Prostate gland (tissue), 2 donors: Measurements from ENCODE around the gene L3MBTL4. TPM values are rescaled to one million over a fixed set of nuclear protein-coding genes. Genes with fewer than 3 reads are reported as not detected.

Experiments used
- DNase-seq: peaks from one replicate; pipeline ENCODE4 v3.0.0-alpha.2; 2019; ENCODE audit warnings: low spot score
- H3K27ac ChIP-seq, 2 donors: fragments of 200-600 bp; sonication (generic); 2 replicates each; pipeline ENCODE4 v1.5.1; 2017 to 2019
- H3K27me3 ChIP-seq: fragments of 200-600 bp; sonication (generic); replicated peaks from 2 replicates; pipeline ENCODE4 v1.5.1; 2019; ENCODE audit not compliant: insufficient read depth
- H3K36me3 ChIP-seq, 2 donors: fragments of 200-600 bp; sonication (generic); 1 replicate in 1 of 2; 2 replicates in 1 of 2; pipeline versions ENCODE4 v1.5.1 to v1.8.1; 2017 to 2019
- H3K4me1 ChIP-seq: fragments of 200-600 bp; sonication (generic); replicated peaks from 2 replicates; pipeline ENCODE4 v1.5.1; 2019
- H3K4me3 ChIP-seq, 2 donors: fragments of 200-600 bp; sonication (generic); 2 replicates each; pipeline ENCODE4 v1.5.1; 2017 to 2019
- H3K9me3 ChIP-seq: fragments of 200-600 bp; sonication (generic); 2 replicates; pipeline ENCODE4 v1.5.1; 2017
- POLR2A ChIP-seq: fragments of 450-650 bp; IDR thresholded peaks from one replicate; pipeline ENCODE4 v1.6.1; 2016; ENCODE audit warnings: antibody characterized with exemption, mild to moderate bottlenecking
- POLR2AphosphoS5 ChIP-seq: sonication (generic); formaldehyde crosslinking; IDR thresholded peaks from one replicate; pipeline ENCODE4 v1.6.1; 2017; ENCODE audit warnings: antibody characterized with exemption
- WGBS: methylation state at CpG from one replicate; pipeline ENCODE4 v1.1.5; 2018; 5-methylcytosine and 5-hydroxymethylcytosine counted together
- intact Hi-C: fragments of 100-400 bp; cut with DNase I; formaldehyde crosslinking; loops from one replicate; pipeline ENCODE4 v1.14.2; 2022
- total RNA-seq, 2 donors: library from RNA; depleted of rRNA; stranded (reverse); fragments of >200 nt; gene quantifications; one replicate each; pipeline ENCODE4 v1.1.0, GENCODE V29; 2016
- TF ChIP-seq, protein P1 (sequence below), 4 experiments: fragments of 200-600 bp in 2 of 4; fragments of 450-650 bp in 2 of 4; sonication (generic) in 2 of 4; IDR thresholded peaks; 1 replicate in 3 of 4; 2 replicates in 1 of 4; pipeline ENCODE4 v1.5.1; 2016 to 2019; ENCODE audit warnings: antibody characterized with exemption in 4 of 4, mild to moderate bottlenecking in 2 of 4, moderate library complexity in 2 of 4

The L3MBTL4 gene
- total RNA-seq, 2 donors from 2014 or later, result 3.5 to 20.5 TPM

DNA sequence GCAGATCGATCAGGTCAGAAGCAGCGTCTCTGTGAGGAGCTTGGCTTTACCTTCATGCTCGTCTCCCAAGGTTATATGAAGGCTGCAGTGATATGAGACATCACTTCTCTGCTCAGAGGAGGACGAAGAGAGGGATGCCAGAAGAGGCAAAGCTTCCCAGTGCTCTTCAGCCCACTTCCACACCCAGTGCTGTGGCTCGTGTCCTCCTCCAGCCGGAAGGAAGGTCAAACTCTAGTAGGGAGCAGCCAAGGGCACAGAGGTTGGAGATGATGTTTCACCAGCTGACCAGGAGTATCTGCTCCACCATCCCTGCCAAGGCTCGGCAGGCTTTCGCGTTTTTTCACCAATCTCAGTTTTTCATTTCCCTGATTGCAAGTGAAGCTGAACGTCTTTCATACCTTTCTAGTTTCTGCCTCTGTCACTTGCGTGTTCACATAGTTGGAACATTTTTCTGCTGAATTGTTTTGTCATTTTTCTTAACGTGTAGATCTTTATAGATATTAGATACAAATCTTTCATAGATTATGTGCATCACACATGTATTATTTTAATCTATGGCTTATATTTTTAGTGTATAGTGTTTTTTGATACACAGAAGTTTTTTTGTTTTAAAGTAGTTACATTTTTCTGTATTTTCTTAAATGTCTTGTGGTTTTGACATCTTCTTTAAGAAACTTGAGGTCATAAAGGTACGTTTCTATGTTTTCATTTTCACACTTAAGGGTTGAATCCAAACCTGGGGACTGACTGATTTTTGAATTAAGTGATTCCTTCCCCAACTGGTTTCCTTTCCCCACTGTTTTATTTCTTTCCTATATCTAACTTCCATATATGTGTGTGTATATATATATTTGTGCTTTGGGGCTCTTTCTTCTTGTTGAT, 23.5 kb upstream of the L3MBTL4 start:
- 82% methylated on average over 13 of the region's 13 CpGs for WGBS
- no peak for DNase-seq
- H3K27ac ChIP-seq, result no peak overlapping the region
- no peaks in the 10 kb centered on the region for H3K4me1 ChIP-seq
- no peaks in the 10 kb centered on the region for H3K36me3 ChIP-seq
- TF ChIP-seq, protein P1, sequence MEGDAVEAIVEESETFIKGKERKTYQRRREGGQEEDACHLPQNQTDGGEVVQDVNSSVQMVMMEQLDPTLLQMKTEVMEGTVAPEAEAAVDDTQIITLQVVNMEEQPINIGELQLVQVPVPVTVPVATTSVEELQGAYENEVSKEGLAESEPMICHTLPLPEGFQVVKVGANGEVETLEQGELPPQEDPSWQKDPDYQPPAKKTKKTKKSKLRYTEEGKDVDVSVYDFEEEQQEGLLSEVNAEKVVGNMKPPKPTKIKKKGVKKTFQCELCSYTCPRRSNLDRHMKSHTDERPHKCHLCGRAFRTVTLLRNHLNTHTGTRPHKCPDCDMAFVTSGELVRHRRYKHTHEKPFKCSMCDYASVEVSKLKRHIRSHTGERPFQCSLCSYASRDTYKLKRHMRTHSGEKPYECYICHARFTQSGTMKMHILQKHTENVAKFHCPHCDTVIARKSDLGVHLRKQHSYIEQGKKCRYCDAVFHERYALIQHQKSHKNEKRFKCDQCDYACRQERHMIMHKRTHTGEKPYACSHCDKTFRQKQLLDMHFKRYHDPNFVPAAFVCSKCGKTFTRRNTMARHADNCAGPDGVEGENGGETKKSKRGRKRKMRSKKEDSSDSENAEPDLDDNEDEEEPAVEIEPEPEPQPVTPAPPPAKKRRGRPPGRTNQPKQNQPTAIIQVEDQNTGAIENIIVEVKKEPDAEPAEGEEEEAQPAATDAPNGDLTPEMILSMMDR (IDR thresholded peaks at IDR 0.05), result no peak
- TF ChIP-seq POLR2AphosphoS5, result no peak
- no peak for TF ChIP-seq POLR2A
- H3K4me3 ChIP-seq, result no peak overlapping the region
- H3K27me3 ChIP-seq, result no peaks in the 10 kb centered on the region
- intact Hi-C loops, result no loop called here
- no peaks in the 10 kb centered on the region for H3K9me3 ChIP-seq

DNA sequence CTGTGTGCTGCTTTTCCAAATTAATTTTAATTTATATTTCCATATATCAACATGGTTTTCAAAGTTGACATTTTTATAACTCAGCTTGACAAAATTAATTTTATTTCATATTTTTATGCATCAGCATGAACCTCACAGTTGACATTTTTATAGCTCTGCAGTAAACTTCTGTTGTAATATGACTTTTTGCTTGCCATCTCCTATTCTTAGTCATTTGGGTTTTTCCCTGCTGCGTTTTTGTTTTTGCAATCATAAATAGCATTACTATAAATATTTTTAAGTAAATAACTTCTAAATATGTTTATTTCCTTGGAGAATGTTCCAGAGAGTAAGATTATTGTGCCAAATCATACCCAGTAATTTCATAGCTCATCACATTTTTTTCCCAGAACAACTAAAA, 21.0 kb upstream of the L3MBTL4 start:
- intact Hi-C loops, result no loop called here
- no peaks in the 10 kb centered on the region for H3K36me3 ChIP-seq
- H3K27ac ChIP-seq, result no peak overlapping the region
- no peak for DNase-seq
- TF ChIP-seq POLR2AphosphoS5, result no peak
- TF ChIP-seq, protein P1 (IDR thresholded peaks at IDR 0.05), result no peak
- TF ChIP-seq POLR2A, result no peak
- H3K9me3 ChIP-seq, result no peaks in the 10 kb centered on the region
- H3K27me3 ChIP-seq, result no peaks in the 10 kb centered on the region
- 27% methylated on average over 1 of the region's 1 CpG for WGBS
- H3K4me1 ChIP-seq, result no peaks in the 10 kb centered on the region
- no peak overlapping the region for H3K4me3 ChIP-seq

DNA sequence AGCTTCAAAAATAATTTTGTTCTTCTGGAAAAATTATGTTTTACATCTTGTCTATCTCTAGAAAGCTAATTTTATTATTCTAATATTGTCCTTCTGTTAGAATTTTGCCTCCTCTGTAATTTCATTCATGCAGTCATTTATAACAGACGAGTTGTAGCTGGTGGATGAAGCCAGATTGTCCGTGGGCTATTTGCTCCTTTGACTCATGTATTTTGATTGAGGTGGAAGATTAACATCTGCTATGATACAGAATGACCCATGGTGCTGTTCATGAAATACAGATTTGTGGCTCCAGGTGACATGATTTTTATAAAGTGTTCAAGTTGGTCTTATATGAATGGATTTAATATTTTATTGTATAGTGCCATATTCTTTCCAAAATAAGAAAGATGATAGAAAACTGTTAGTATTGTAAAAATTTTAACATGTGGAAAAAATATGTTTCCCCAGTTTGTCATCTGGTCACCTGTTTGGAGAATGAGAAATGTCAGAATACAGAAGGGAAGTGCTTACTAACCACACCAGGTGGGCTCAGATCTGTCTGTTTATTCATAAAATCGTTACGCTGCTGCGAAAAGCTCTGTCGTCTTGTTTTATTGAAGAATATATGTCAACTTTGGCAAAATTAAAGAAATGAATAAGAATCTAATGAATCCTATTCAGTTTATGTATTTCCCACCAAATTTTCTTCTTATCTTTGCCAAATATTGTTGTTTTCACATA, 20.4 kb upstream of the L3MBTL4 start:
- Histone ChIP-seq H3K4me3 (no peak overlapping the region), H3K27ac (no peak overlapping the region), H3K27me3 (no peaks in the 10 kb centered on the region), H3K4me1 (no peaks in the 10 kb centered on the region), H3K36me3 (no peaks in the 10 kb centered on the region), H3K9me3 (no peaks in the 10 kb centered on the region)
- WGBS, result 49% methylated on average over 6 of the region's 6 CpGs
- no peak for DNase-seq
- intact Hi-C loops, result no loop called here
- TF ChIP-seq, protein P1 (IDR thresholded peaks at IDR 0.05), result no peak
- TF ChIP-seq POLR2AphosphoS5, result no peak
- TF ChIP-seq POLR2A, result no peak

DNA sequence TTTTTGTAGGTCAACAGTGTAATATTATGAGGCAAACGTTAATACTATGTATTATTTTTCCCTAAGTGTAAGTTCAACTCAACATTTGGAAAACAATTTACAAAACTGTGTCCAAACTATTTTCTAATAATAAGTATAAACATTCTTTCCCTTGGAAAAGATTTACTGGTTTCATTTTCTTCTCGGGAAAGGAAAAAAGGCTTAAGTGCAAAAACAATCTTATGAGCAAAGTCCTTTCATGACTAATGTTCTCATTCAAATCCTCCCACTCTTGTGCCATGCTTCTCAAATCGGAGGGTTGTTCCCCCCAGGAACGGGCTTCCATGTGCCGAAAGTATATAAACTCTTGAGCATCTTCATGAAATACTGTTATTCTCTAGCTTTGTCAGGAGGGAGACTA, 19.8 kb upstream of the L3MBTL4 start:
- no peak overlapping the region for H3K4me3 ChIP-seq

More for the DNA sequence above, 19.8 kb upstream of the L3MBTL4 start:
- intact Hi-C loops, result no loop called here
- no peak for DNase-seq
- no peaks in the 10 kb centered on the region for H3K4me1 ChIP-seq
- no peaks in the 10 kb centered on the region for H3K36me3 ChIP-seq
- no peaks in the 10 kb centered on the region for H3K27me3 ChIP-seq
- WGBS, result 62% methylated on average over 5 of the region's 5 CpGs
- H3K27ac ChIP-seq, result no peak overlapping the region
- TF ChIP-seq POLR2AphosphoS5 (no peak), POLR2A (no peak)
- TF ChIP-seq, protein P1 (IDR thresholded peaks at IDR 0.05), result no peak
- H3K9me3 ChIP-seq, result no peaks in the 10 kb centered on the region
